ES-I3 (cell line): ENCODE data around the gene CTNNA2.

Experiments used
- H3K36me3 ChIP-seq: 2 replicates; pipeline ENCODE4 v1.6.1; 2013; ENCODE audit warnings: mild to moderate bottlenecking, low read length, control low read depth, moderate library complexity; ENCODE audit not compliant: insufficient read depth
- H3K4me1 ChIP-seq: 2 replicates; pipeline ENCODE4 v1.6.1; 2013; ENCODE audit warnings: mild to moderate bottlenecking, control low read depth, low read length; ENCODE audit not compliant: insufficient read depth
- H3K9ac ChIP-seq: 2 replicates; pipeline ENCODE4 v1.6.1; 2013; ENCODE audit warnings: low read depth, mild to moderate bottlenecking, low read length, moderate library complexity
- H3K9me3 ChIP-seq: 2 replicates; pipeline ENCODE4 v1.6.1; 2013; ENCODE audit warnings: mild to moderate bottlenecking, low read length, moderate library complexity; ENCODE audit not compliant: control insufficient read depth, insufficient read depth

The CTNNA2 gene

DNA sequence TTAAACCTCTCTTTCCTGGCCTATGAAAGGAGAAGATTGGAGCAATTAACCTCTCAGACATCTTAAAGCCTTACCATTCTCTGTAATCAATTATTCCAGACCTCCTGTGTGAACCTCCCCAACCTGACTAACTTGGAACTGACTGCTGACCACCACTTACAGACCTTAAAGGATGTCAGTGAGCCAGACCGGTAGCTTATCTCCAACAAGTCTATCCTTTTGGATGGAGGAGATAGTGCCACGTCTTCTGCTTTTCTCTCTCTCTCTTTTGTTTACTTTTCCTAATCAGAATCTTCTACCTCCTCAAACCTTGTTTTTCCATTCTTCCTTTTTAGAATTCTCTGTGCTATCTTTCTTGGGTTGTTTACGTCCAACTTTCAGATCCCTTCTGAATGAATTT, 734.5 kb downstream of the CTNNA2 start:
- Histone ChIP-seq H3K36me3 (no peaks in the 10 kb centered on the region), H3K9me3 (no peaks in the 10 kb centered on the region), H3K4me1 (no peaks in the 10 kb centered on the region), H3K9ac (no peak overlapping the region)

DNA sequence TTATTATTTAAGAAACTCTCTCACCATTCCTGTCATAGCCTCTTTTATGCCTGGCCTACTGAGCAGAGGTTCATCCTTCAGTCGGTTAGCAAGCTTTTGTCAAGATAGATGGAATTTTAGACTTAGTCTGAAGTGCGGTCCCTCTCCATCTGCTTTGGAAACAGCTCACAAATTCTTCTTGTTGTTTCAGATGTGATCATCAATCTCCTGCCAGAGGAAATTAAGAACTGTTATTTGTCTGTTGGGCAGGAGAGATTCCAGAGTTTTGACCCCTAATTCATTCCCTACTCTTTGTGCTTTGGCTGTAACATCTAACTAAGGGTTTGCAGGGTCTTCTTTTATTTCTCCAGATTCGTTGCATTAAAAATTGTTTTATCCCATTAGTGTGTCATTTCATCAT, 735.3 kb downstream of the CTNNA2 start:
- Histone ChIP-seq H3K4me1 (no peaks in the 10 kb centered on the region), H3K36me3 (no peaks in the 10 kb centered on the region), H3K9ac (no peak overlapping the region), H3K9me3 (no peaks in the 10 kb centered on the region)

DNA sequence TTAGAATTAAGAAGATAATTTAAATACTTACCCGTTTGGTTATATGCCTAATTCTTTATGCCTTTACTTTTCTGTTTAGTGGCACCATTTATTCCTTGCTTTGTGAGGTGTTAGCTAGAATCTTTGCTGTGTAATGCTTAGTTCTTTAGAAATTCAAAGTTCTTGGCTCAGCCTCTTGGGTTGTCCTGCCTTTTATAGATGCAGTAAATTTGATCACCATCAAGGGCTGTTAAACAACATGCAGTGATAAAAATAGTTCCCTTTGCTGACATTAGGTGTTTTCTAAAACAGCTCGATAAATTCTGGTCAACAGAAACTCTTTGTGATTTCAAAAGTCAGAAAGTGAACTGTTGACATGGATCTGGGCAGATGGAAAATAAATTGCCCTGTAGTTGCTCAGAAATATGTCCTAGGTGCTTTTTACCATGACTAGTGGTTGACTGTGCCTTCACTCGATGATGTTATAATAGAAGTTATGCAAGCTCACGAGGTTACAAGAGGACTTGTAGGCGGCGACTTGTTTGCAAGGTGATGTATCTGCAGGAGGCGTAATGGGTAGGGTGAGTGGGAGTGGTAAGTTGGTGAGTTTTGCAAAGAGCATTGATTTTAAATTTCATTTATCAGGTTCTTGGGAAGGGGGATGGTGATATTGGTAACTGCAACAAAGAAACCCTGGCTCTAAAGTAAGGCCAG, 739.6 kb downstream of the CTNNA2 start:
- H3K36me3 ChIP-seq, result no peaks in the 10 kb centered on the region
- H3K4me1 ChIP-seq, result no peaks in the 10 kb centered on the region
- no peaks in the 10 kb centered on the region for H3K9me3 ChIP-seq
- no peak overlapping the region for H3K9ac ChIP-seq

DNA sequence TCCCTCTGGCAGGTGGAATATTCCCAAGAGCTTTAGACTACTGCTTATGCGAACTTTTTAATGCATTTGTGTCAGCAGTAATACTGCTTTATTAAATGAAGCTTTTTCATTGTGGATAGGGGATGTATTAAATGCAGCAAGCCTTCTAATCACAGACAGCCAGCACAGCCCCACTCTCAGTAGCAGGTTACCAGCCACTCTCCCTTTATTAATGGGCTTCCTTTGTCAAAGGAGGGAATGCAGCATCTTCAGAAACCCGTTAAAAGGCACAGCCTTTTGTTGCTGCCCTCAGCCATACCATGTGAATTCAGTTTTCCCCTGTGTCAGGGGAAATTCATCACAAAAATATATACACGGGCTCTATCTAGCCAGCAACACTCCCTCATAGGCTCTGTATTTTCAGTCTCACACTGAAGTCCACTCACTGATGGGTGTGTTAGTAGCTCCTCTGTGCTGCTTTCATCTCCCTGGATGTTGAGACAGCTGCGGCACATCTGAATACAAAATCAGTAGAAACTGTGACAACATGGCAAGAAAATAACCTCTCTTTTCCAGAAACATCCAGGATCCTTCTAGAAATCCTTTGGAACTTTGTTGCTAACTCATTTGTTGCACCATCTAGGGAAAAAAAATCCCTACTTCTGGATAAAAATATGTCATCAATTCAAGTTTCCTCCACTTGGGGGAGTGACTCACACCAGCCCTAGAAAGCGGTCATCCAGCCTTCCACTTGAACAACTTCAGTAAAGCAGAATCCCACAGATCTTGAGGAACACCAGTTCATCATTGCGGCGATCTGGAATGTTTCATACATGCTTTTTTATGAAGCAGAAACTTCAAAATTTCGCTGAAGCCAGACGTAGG, 743.3 kb downstream of the CTNNA2 start:
- no peak overlapping the region for H3K9ac ChIP-seq
- no peaks in the 10 kb centered on the region for H3K9me3 ChIP-seq
- no peaks in the 10 kb centered on the region for H3K4me1 ChIP-seq
- no peaks in the 10 kb centered on the region for H3K36me3 ChIP-seq

DNA sequence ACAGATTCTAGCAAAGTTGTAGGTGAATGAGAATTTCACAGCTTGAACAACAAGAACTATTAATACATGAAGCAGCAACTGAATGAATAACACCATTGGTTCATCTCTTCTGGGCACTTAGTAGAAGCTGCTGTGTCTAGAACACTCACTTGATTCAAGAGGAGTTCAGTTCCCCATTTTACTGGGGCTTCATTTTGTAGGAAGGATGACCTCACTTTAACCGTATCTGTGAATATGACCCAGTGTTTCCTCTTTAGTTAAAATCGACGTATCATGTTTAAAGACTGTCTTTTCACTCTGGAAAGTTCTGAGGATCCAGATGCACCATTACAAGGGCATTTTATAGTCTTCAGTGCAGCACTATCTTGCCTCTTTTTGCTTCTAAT, 743.9 kb downstream of the CTNNA2 start:
- H3K36me3 ChIP-seq, result no peaks in the 10 kb centered on the region
- H3K9ac ChIP-seq, result no peak overlapping the region
- H3K9me3 ChIP-seq, result no peaks in the 10 kb centered on the region
- no peaks in the 10 kb centered on the region for H3K4me1 ChIP-seq

DNA sequence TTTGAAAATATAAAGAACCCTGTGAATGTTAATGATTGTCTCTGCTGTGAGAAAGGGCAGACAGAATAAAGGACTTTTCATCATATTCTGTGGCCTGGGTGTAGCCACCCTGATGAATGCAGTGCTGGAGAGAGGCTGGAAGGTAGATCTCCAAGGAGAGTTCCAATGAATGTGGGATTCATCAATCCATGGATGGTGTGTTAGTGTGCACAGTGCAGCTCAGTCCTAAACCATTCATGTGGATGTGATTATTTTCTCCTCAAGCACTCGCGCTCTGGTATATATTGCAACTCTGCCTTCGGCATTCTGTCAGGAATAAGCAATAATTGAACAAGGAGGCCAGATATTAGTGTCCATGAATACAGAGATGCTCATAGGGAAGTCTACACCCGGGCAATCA, 744.6 kb downstream of the CTNNA2 start:
- H3K4me1 ChIP-seq, result no peaks in the 10 kb centered on the region
- H3K36me3 ChIP-seq, result no peaks in the 10 kb centered on the region
- no peaks in the 10 kb centered on the region for H3K9me3 ChIP-seq
- no peak overlapping the region for H3K9ac ChIP-seq

DNA sequence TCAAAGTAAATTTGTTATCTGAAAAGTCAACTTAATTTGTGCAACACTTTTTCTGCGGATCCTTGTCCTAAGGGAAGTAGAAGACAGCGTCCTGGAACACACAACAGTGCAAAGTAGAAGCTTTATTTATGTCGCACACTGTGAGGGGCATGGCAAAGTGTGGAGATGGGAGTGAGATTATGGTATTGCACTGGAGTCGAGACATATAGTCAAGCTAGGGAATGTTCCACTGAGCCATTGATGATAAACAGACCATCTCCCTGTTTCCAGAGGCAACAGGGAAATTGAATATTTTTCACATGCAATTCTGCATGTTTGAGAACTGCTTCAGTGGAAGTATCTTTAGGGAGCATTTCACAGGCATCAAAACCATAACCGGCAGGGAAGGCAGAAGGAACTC, 745.5 kb downstream of the CTNNA2 start:
- Histone ChIP-seq H3K9ac (no peak overlapping the region), H3K9me3 (no peaks in the 10 kb centered on the region), H3K4me1 (no peaks in the 10 kb centered on the region), H3K36me3 (no peaks in the 10 kb centered on the region)

DNA sequence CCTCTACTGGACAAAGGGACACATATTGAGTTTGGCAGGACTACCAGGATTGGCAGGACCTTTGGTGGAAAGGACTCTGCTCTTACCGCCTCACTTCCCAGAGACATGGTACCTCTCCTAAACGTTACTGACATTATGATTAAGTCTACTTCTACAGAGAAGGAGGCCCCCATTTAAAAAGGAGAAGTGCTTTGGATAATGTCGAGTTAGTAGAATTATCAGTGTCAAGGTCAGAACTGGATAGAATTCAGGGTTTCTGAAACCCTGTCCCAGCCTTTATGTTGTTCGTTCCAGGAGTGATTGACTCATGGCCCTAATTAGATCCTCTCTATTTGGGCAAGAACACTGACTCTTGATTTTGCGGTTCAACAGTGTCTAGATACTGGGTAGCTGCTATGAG, 745.9 kb downstream of the CTNNA2 start:
- Histone ChIP-seq H3K4me1 (no peaks in the 10 kb centered on the region), H3K9ac (no peak overlapping the region), H3K9me3 (no peaks in the 10 kb centered on the region), H3K36me3 (no peaks in the 10 kb centered on the region)

DNA sequence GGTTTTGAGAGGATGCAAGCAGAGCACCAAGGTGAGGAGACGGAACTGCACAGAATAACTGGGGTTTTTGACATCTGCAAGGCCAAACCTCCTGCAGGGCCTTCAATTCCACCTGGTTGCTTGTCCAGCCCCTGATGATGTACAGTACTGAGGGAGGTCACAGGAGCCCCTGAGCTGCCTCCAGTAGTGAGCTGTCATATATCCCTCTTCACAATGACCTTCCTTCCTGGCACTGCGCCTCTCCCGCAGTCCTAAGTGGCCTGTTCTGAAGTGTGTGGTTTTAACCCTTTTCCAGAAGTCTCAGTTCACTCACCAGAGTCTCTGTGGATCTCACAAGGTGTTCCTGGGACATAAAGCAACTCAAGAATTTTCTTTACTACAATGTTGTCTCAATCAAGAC, 746.4 kb downstream of the CTNNA2 start:
- Histone ChIP-seq H3K36me3 (no peaks in the 10 kb centered on the region), H3K9ac (no peak overlapping the region), H3K4me1 (no peaks in the 10 kb centered on the region), H3K9me3 (no peaks in the 10 kb centered on the region)

DNA sequence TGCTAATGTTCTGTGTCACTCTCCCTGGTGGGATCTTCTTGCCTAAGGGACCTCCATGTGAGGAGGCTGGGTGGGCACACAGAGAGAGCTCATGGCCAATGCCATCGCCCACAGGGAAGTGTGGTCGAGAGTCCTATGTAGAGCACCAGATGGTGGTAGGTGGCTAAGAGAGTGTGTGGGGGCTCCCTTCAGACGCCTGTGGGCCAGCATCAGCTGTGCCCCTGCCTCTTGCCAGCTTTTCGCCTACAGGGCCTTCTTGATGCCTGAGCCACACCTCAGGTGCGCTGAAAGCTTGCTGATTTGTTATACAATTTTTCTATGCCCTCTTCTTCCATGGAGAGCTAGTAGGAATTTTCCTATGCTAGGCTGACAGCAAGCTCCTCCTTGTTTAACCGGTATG, 753.4 kb downstream of the CTNNA2 start:
- no peaks in the 10 kb centered on the region for H3K9me3 ChIP-seq

DNA sequence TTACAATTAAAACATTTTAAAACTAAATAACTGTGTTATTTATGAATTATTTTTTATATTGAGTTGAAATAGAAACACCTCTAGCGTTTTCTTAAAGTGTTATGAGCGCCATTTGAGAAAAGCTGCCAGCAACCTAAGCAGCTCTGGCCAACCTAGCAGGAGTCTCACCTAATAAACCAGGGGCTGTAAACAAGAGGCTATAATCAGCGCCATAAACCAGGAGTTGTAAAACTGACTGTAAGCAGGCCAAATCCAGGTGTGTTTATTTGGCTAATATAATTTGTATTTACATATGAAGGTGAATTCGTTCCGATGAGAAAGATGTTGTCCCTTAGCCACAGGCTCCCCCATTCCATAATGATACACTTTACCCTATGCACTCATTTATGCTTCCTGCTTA, 757.0 kb downstream of the CTNNA2 start:
- H3K9ac ChIP-seq, result no peak overlapping the region
- H3K9me3 ChIP-seq, result no peaks in the 10 kb centered on the region
- no peaks in the 10 kb centered on the region for H3K4me1 ChIP-seq
- no peaks in the 10 kb centered on the region for H3K36me3 ChIP-seq

More for the DNA sequence above, 753.4 kb downstream of the CTNNA2 start:
- no peaks in the 10 kb centered on the region for H3K4me1 ChIP-seq
- H3K36me3 ChIP-seq, result no peaks in the 10 kb centered on the region
- H3K9ac ChIP-seq, result no peak overlapping the region

DNA sequence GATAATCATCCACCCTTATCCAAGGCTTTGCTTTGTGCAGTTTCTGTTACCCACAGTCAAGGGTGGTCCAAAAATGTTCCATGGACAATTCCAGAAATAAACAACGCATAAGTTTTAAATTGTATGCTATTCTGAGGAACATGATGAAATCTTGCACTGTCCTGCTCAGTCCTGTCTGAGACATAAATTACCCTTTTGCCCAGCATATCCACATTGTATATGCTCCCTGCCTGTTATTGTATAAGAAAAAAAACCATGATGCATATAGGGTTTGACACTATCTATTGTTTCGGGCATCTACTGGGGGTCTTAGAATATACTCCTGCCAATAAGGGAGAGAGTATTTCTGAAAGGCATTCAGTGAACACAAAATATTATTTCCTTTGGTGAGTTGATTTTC, 767.7 kb downstream of the CTNNA2 start:
- H3K4me1 ChIP-seq, result no peaks in the 10 kb centered on the region
- no peak overlapping the region for H3K9ac ChIP-seq
- no peaks in the 10 kb centered on the region; the same call in 1 of the 2 replicates for H3K9me3 ChIP-seq
- H3K36me3 ChIP-seq, result no peaks in the 10 kb centered on the region

DNA sequence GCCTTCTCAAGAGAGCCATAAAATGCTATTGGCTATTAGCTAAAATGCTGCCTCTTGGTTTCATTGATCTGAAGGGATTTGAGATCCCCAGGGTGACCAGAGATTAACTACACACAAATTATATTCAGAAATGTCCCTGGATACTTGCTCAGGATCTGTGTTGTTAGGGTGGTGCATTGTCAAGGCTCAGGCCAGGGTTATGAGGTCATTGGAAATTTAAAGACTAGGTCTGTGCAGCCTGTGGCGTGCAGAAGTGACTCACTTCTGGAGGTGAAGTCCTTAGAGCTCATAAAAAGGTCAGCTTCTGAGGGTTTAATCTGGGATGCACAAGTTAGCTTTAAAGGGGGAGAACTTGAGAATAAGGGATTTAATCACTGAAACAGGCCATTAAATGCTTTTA, 768.2 kb downstream of the CTNNA2 start:
- Histone ChIP-seq H3K4me1 (no peaks in the 10 kb centered on the region), H3K36me3 (no peaks in the 10 kb centered on the region), H3K9ac (no peak overlapping the region), H3K9me3 (no peaks in the 10 kb centered on the region; the same call in 1 of the 2 replicates)

DNA sequence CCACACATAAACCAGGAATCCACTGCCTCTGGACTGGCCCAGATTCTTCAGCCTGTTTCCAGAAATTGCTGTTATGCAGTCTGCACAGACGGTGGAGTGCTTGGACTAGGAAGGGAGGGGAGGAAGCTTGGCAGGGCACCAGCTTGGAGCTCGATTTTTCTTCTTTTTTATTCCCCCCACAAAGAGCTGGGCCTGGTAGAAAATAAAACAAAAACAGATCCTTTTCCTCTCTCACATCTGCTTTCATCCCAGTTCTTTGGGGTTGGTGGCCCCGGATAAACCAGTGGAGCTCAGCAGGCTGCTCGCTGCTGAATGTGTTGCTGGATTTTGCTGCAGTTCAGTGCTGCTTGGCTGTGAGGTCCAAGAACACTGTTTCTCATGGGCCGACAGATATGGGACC, 775.7 kb downstream of the CTNNA2 start:
- no peaks in the 10 kb centered on the region for H3K36me3 ChIP-seq
- no peaks in the 10 kb centered on the region for H3K4me1 ChIP-seq
- H3K9ac ChIP-seq, result no peak overlapping the region
- no peaks in the 10 kb centered on the region for H3K9me3 ChIP-seq

DNA sequence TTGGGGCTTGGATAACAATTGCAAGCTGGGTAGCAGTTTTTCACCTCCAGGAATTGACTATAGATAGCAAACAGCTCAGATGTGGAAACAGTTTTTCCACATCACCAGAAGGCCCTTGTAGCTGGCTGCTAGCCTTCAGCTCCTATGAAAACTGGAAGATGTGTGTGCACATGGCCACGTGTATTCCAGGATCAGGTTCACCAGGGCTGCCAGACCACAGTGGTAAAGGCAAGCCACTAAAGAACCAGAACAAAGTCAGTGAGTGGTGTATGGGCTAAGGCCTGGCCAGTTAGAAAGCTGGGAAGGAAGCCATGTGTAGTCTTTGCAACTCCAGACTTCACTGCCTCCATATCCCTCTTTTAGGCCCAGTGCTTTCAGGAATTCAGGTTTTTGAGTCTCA, 778.8 kb downstream of the CTNNA2 start:
- Histone ChIP-seq H3K9ac (no peak overlapping the region), H3K4me1 (no peaks in the 10 kb centered on the region), H3K9me3 (no peaks in the 10 kb centered on the region), H3K36me3 (no peaks in the 10 kb centered on the region)
